HS-27A (cell line): ENCODE measurements around the gene GRIK1.

Experiments
- DNase-seq: peaks from one replicate; pipeline ENCODE4 v3.0.0-alpha.2; 2012; ENCODE audit warnings: low read depth, missing footprints

The GRIK1 gene

GRCh38 chr21:29718081-29718815 lies 221.5 kb downstream of the GRIK1 start:
- DNase-seq = no peak

DNA sequence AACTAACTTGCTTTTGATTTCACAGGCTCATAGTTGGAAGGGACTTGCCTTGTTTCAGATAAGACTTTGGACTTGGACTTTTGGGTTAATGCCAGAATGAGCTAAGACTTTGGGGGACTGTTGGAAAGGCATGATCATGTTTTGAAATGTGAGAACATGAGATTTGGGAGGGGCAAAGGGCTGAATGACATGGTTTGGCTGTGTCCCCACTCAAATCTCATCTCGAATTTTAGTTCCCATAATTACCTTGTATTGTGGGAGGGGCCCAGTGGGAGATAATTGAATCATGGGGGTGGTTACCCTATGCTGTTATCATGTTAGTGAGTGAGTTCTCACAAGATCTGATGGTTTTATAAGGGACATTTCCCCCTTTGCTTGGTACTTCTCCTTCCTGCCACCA lies 222.1 kb downstream of the GRIK1 start:
- DNase-seq = no peak

GRCh38 chr21:29716753-29717152 lies 223.0 kb downstream of the GRIK1 start:
- no peak for DNase-seq

GRCh38 chr21:29715089-29715488 lies 224.7 kb downstream of the GRIK1 start:
- DNase-seq = no peak

DNA sequence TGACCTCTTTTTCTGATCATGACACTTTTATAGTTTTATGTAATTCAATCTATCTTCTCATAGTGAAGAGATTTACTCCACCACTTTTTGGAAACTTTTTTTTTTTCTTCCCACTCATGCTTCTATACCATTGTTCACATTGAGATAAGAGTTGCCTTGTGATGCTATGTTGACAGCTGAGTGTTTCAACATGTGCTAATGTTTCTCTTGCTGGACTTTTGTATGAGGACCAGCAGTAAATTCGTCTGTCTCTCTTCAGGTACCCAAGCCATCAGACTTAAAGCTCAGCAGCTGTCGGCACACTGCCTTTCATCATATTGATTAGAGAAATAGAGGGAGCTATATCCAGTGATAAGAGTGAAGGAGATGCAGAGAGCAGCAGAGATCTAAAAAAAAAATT lies 227.0 kb downstream of the GRIK1 start:
- DNase-seq = no peak

- DNase-seq = no peak
Observed at GRCh38 chr21:29711236-29711635, 228.6 kb downstream of the GRIK1 start.

GRCh38 chr21:29710498-29710897 lies 229.3 kb downstream of the GRIK1 start:
- no peak for DNase-seq

DNA sequence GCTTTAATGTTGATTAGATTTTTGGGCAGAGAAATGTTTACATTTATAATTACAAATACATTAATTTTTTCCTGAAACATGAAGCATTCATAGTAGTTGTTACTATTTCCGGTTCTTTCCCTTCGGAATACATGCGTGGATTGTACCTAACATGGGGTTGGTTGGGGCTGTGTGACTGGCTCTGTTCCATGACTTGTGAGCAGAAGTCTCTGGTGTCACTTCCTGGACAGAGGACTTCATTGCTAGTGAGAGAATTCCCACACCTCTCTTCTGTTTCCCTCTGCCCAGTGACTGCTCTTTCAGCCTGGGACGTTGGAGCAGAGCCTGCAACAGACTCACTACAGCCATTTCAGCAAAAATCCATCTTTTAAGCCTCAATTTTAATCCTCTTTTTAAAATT lies 231.4 kb downstream of the GRIK1 start:
- DNase-seq = no peak

DNA sequence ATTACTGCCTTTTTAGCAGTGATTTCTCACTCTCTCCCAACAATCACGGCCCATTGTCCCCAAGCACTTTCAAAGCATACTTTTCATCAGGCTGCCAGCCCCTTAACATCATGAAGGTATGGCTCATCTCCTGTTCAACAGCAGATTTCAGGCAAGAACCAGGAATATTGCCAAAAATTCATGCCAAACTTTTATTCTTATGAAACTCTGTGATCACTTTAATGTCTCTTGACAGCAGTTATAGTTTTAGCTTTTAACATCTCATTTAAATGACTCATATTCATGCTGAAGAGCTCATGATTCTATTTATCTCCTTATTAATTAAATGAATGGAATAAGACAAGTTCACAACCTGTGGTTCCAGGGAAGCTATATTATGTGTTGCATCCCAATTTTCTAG lies 235.1 kb downstream of the GRIK1 start:
- no peak for DNase-seq

- no peak for DNase-seq
Observed at GRCh38 chr21:29701676-29702075, 238.1 kb downstream of the GRIK1 start.

DNA sequence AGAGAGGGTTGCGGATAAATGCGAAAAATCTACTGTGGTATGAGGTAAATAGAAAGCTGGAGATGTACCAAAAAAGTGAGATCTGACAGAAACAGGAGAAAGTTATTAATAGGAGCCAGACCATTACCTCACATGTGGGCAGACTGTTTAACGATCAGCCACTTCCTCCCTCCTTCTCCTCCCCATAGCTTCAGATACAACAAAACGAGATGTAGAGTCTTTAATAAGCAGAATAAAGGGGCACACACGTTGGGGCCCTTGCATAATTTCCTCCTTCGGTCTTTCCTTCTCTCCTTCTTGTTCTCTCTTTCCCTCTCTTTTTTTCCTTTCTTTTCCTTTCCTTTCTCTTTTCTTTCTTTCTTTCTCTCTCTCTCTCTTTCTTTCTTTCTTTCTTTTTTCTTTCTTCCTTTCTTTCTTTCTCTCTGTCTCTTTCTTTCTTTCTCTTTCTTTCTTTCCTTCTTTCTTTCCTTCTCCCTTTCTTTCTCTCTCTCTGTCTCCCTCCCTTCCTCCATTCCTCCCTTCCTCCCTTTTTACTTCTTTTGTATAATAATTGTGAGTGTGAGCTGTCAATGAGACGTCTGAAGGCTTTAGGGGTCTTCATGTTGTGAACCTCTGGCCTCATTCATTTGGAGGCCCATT lies 242.1 kb downstream of the GRIK1 start:
- DNase-seq = no peak

DNA sequence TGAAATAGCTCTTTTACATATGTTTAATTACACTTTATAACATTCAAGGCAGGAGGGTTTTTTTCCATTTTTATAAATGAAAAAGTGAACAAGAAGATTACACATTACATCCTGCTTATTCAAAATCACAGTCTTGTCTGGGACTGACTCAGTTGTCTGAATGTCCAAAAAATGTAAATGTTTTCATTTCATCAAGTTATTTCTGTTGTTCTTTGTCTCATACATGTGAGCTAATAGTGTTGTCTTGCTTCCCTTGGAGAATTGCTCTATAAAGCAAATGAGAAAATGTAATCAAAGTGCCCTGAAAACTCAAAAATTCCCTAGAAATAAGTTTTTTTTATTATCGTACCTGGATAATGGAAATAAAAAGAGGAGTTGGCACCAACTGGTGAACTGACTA lies 242.9 kb downstream of the GRIK1 start:
- DNase-seq = no peak

GRCh38 chr21:29691616-29692491 lies 247.9 kb downstream of the GRIK1 start:
- no peak for DNase-seq

DNA sequence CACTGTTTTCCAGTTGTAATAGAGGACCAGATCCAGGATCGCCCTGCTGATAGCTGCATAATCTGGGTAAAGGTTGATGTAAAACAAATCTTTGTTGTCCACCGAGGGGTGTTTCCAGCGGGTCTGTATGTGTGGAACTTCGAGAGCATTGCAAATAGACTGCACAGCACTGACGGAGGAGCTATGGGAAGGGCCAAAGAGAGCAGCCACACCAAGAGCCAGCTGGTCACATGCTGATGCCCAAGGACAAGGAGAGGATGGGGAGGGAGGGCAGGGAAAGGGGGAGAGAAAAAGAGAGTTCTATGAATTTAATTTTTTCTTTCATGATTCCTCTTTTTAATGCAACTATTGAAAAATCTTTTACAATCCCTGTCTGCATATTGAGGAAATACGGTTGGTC lies 250.0 kb downstream of the GRIK1 start:
- DNase-seq = no peak

DNA sequence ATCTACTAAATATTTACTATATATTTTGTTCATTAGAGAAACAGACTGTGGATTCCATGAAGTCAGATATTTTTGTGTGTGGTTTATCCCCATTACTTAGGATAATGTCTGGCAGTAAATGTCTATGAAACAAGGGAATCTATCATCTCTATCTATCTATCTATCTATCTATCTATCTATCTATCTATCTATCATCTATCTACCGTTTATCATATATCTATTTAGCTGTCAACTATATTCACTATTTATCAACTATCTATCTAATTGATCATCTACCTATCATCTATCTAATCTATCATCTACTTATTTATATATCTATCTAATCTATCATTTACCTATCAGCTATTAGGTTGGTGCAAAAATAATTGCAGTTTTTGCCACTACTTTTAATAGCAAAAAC lies 255.7 kb downstream of the GRIK1 start:
- no peak for DNase-seq

DNA sequence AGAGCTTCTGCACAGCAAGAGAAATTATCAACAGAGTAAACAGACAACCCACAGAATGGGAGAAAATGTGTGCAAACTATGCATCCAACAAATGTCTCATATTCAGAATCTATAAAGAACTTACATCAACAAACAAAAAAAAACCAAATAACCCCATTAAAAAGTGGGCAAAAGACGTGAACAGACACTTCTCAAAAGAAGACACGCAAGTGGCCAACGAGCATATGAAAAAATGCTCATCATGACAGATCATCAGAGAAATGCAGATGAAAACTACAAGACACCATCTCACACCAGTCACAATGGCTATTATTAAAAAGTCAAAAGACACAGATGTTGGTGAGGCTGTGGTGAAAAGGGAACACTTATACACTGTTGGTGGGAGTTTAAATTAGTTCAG lies 257.0 kb downstream of the GRIK1 start:
- no peak for DNase-seq

DNA sequence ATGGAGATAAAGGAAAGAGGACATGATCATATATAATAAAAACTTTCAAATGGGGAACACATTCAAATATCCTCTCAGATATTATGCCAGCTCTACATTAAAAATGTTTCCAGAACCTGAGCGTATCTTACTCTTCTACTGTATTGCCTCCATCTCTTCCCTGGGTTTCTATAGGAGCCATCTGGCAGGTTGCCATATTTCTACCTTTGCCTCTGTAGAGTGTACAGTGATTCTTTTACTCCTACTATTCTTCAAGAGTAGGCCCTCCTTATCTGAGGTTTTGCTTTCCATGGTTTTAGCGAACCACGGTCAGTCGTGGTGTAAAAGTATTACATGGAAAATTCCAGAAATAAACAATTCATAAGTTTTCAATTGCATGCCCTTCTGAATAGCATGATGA lies 259.5 kb downstream of the GRIK1 start:
- DNase-seq = no peak

- DNase-seq = no peak
Observed at GRCh38 chr21:29678626-29679025, 261.2 kb downstream of the GRIK1 start.

- DNase-seq = no peak
Observed at GRCh38 chr21:29677326-29677725, 262.5 kb downstream of the GRIK1 start.

DNA sequence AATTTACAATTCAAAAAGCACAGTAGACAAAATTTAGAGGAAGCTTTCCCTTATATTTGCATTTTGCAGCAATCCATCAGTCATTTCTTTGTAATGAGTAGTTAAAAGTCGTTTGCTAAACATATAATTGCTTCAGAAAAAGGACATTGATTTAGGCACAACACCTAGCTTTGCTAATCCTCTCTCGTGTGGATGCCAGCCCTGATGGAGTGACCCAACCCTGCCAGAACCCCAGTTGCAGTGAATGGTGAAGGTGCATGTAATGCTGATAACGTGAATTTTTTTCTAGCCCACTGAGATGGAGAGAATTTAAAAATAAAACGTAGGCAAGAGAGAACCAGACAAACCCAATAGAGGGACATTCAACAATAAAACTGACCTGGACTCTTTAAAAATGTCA lies 263.4 kb downstream of the GRIK1 start:
- no peak for DNase-seq

DNA sequence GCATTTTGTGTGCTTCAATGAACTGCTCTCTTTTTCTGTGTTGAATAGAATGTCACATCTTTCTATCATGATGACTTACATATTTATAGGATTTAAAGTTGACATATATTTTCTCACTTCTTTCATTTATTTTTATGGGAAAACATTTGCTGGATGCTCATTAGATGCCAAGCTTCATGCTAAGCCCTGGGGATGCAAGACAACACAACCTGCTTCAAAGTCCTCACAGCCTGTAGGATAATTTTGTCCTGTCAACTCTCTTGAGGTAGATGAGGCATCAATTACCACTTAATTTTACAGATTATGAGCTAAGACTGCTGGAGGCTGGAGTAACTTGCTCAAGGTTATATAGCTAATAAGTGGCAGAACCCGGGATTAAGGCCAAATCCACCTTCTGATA lies 264.3 kb downstream of the GRIK1 start:
- DNase-seq = no peak

- no peak for DNase-seq
Observed at GRCh38 chr21:29674343-29674742, 265.5 kb downstream of the GRIK1 start.

- no peak for DNase-seq
Observed at GRCh38 chr21:29673096-29673610, 266.6 kb downstream of the GRIK1 start.
